Right cardiac atrium (tissue), 5 donors: ENCODE data around the gene ASCC3. TPM values are rescaled to one million over a fixed set of nuclear protein-coding genes. Genes with fewer than 3 reads are reported as not detected.

ENCODE experiments used
- ATAC-seq, 2 donors: fragments of 200-7000 bp; cut with Tn5 transposase; one replicate each; pipeline versions ENCODE4 v1.8.0 to v1.9.1; 2020; ENCODE audit warnings: moderate library complexity in 2 of 2, mild to moderate bottlenecking in 1 of 2
- DNase-seq, 3 donors: peaks; one replicate each; pipeline ENCODE4 v3.0.0-alpha.2; 2020
- H3K27ac ChIP-seq: one replicate; pipeline ENCODE4 v1.5.1; 2013; ENCODE audit warnings: mild to moderate bottlenecking, low read length, control low read depth, moderate library complexity
- H3K27me3 ChIP-seq: one replicate; pipeline ENCODE4 v1.6.1; 2013; ENCODE audit not compliant: control insufficient read depth, insufficient read depth
- H3K4me1 ChIP-seq: one replicate; pipeline ENCODE4 v1.6.1; 2013; ENCODE audit warnings: low read length; ENCODE audit not compliant: control insufficient read depth, insufficient read depth
- H3K4me3 ChIP-seq: one replicate; pipeline ENCODE4 v1.5.1; 2013; ENCODE audit warnings: low read length, control low read depth
- H3K9me3 ChIP-seq: one replicate; pipeline ENCODE4 v1.6.1; 2013; ENCODE audit warnings: low read length; ENCODE audit not compliant: control insufficient read depth
- WGBS: extraction: QIAGEN DNeasy Blood & Tissue Kit; methylation state at CpG from one replicate; pipeline ENCODE4 v1.1.7; 2013; 5-methylcytosine and 5-hydroxymethylcytosine counted together
- intact Hi-C, 4 donors: fragments of 100-400 bp; cut with DNase I; formaldehyde crosslinking; loops; one replicate each; pipeline versions ENCODE4 v1.11.0 to v1.14.0; 2022 to 2023
- polyA plus RNA-seq: library from polyadenylated mRNA; stranded (reverse); fragments of 200-250 nt; gene quantifications from one replicate; pipeline ENCODE4 v1.2.3, GENCODE V29; 2013
- total RNA-seq, 4 donors: library from RNA; stranded (reverse); fragmentation: NEBNext Ultra II Directional; extraction: Animal tissue kit (Norgen Biotek cat#: 25700); gene quantifications; one replicate each; pipeline ENCODE4 v1.2.1, GENCODE V29; 2021
- donor health status: healthy with polysubstance abuse.
- donor health status: DM: no; HTN: yes; CAD: no.
- donor health status: DM: no; HTN: no; CAD: no.
- donor health status: DM: no; HTN: yes; CAD: no; lungs with severe emphysema.
- donor health status: DM: yes; HTN: yes; CAD: no.

The ASCC3 gene
- total and polyA plus RNA-seq, 5 donors: 11.8 to 26.1 (median 22.1) TPM

- H3K4me3 ChIP-seq: no peak overlapping the region
- 92% methylated on average over 2 of the region's 2 CpGs for WGBS
- H3K9me3 ChIP-seq: no peaks in the 10 kb centered on the region
- no peaks in the 10 kb centered on the region for H3K4me1 ChIP-seq
- ATAC-seq (no peak), DNase-seq (no peak)
- no peaks in the 10 kb centered on the region for H3K27me3 ChIP-seq
- intact Hi-C loops: no loop called here
- no peak overlapping the region for H3K27ac ChIP-seq
Measured at GRCh38 chr6:100574836-100575235, 306.3 kb downstream of the ASCC3 start.

- ATAC-seq: no peak
- no peak overlapping the region for H3K4me3 ChIP-seq
- H3K27ac ChIP-seq: no peak overlapping the region
- H3K4me1 ChIP-seq: no peaks in the 10 kb centered on the region
- H3K27me3 ChIP-seq: no peaks in the 10 kb centered on the region
- no peak for DNase-seq
- intact Hi-C loops: no loop called here
- H3K9me3 ChIP-seq: no peaks in the 10 kb centered on the region
Measured at GRCh38 chr6:100573166-100573565, 308.0 kb downstream of the ASCC3 start.

- H3K4me1 ChIP-seq: no peaks in the 10 kb centered on the region
- H3K9me3 ChIP-seq: no peaks in the 10 kb centered on the region
- no peaks in the 10 kb centered on the region for H3K27me3 ChIP-seq
- peak in 1 of 3 donors; percentile 18 for DNase-seq
- no peak overlapping the region for H3K4me3 ChIP-seq
- 95% methylated on average over 5 of the region's 5 CpGs for WGBS
- intact Hi-C loops: no loop called here
- no peak for ATAC-seq
- H3K27ac ChIP-seq: no peak overlapping the region
Measured at GRCh38 chr6:100568255-100568654, 312.9 kb downstream of the ASCC3 start.

- Histone ChIP-seq H3K4me3 (no peak overlapping the region), H3K27ac (no peak overlapping the region), H3K9me3 (no peaks in the 10 kb centered on the region), H3K27me3 (no peaks in the 10 kb centered on the region), H3K4me1 (no peaks in the 10 kb centered on the region)
- DNase-seq (no peak), ATAC-seq (no peak)
- intact Hi-C loops: no loop called here
Measured at GRCh38 chr6:100566563-100566962, 314.6 kb downstream of the ASCC3 start.

GRCh38 chr6:100565439-100566104 lies 315.6 kb downstream of the ASCC3 start:
- no peaks in the 10 kb centered on the region for H3K27me3 ChIP-seq
- no peaks in the 10 kb centered on the region for H3K9me3 ChIP-seq
- no peak for ATAC-seq
- H3K27ac ChIP-seq: no peak overlapping the region
- intact Hi-C loops: no loop called here
- H3K4me3 ChIP-seq: no peak overlapping the region
- DNase-seq: no peak
- 95% methylated on average over 4 of the region's 4 CpGs for WGBS
- H3K4me1 ChIP-seq: no peaks in the 10 kb centered on the region

- Histone ChIP-seq H3K9me3 (no peaks in the 10 kb centered on the region), H3K27me3 (no peaks in the 10 kb centered on the region), H3K27ac (no peak overlapping the region), H3K4me1 (no peaks in the 10 kb centered on the region), H3K4me3 (no peak overlapping the region)
- WGBS: 99% methylated on average over 1 of the region's 1 CpG
- DNase-seq (no peak), ATAC-seq (no peak)
- intact Hi-C loops: no loop called here
Measured at GRCh38 chr6:100559859-100560258, 321.3 kb downstream of the ASCC3 start.

- H3K4me1 ChIP-seq: no peaks in the 10 kb centered on the region
- DNase-seq (no peak), ATAC-seq (no peak)
- H3K9me3 ChIP-seq: no peaks in the 10 kb centered on the region
- 67% methylated on average over 5 of the region's 5 CpGs for WGBS
- intact Hi-C loops: no loop called here
- no peak overlapping the region for H3K4me3 ChIP-seq
- H3K27me3 ChIP-seq: no peaks in the 10 kb centered on the region
- no peak overlapping the region for H3K27ac ChIP-seq
Measured at GRCh38 chr6:100554228-100554627, 326.9 kb downstream of the ASCC3 start.

GRCh38 chr6:100553243-100553642 lies 327.9 kb downstream of the ASCC3 start:
- Histone ChIP-seq H3K4me3 (no peak overlapping the region), H3K4me1 (no peaks in the 10 kb centered on the region), H3K9me3 (no peaks in the 10 kb centered on the region), H3K27me3 (no peaks in the 10 kb centered on the region), H3K27ac (no peak overlapping the region)
- 38% methylated on average over 1 of the region's 1 CpG for WGBS
- DNase-seq (no peak), ATAC-seq (no peak)
- intact Hi-C loops: no loop called here

- Histone ChIP-seq H3K4me3 (no peak overlapping the region), H3K9me3 (no peaks in the 10 kb centered on the region), H3K4me1 (no peaks in the 10 kb centered on the region), H3K27me3 (no peaks in the 10 kb centered on the region), H3K27ac (no peak overlapping the region)
- DNase-seq (no peak), ATAC-seq (no peak)
- intact Hi-C loops: no loop called here
- WGBS: 79% methylated on average over 2 of the region's 2 CpGs
Measured at GRCh38 chr6:100549406-100550167, 331.5 kb downstream of the ASCC3 start.

- Histone ChIP-seq H3K9me3 (no peaks in the 10 kb centered on the region), H3K4me1 (no peaks in the 10 kb centered on the region), H3K27ac (no peak overlapping the region), H3K27me3 (no peaks in the 10 kb centered on the region), H3K4me3 (no peak overlapping the region)
- DNase-seq (no peak), ATAC-seq (no peak)
- intact Hi-C loops: no loop called here
- WGBS: 26% methylated on average over 1 of the region's 1 CpG
Measured at GRCh38 chr6:100538086-100538485, 343.0 kb downstream of the ASCC3 start.

GRCh38 chr6:100518588-100518987 lies 362.5 kb downstream of the ASCC3 start:
- H3K4me3 ChIP-seq: no peak overlapping the region
- no peaks in the 10 kb centered on the region for H3K27me3 ChIP-seq
- ATAC-seq (no peak), DNase-seq (no peak)
- H3K27ac ChIP-seq: no peak overlapping the region
- H3K9me3 ChIP-seq: no peaks in the 10 kb centered on the region
- WGBS: 96% methylated on average over 1 of the region's 1 CpG
- H3K4me1 ChIP-seq: no peaks in the 10 kb centered on the region
- intact Hi-C loops: no loop called here
